GM21717 (cell line): ENCODE data around the gene PCDH10.

Source experiments
- ATAC-seq: cut with Tn5 transposase; IDR thresholded peaks from one replicate; pipeline ENCODE4 v1.9.1; 2021; ENCODE audit warnings: mild to moderate bottlenecking, moderate library complexity; ENCODE audit not compliant: unreplicated experiment

Gene PCDH10

DNA sequence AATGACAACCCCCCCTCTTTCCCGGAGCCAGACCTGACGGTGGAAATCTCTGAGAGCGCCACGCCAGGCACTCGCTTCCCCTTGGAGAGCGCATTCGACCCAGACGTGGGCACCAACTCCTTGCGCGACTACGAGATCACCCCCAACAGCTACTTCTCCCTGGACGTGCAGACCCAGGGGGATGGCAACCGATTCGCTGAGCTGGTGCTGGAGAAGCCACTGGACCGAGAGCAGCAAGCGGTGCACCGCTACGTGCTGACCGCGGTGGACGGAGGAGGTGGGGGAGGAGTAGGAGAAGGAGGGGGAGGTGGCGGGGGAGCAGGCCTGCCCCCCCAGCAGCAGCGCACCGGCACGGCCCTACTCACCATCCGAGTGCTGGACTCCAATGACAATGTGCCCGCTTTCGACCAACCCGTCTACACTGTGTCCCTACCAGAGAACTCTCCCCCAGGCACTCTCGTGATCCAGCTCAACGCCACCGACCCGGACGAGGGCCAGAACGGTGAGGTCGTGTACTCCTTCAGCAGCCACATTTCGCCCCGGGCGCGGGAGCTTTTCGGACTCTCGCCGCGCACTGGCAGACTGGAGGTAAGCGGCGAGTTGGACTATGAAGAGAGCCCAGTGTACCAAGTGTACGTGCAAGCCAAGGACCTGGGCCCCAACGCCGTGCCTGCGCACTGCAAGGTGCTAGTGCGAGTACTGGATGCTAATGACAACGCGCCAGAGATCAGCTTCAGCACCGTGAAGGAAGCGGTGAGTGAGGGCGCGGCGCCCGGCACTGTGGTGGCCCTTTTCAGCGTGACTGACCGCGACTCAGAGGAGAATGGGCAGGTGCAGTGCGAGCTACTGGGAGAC lies 1.6 kb downstream of the PCDH10 start:
- ATAC-seq, result no peak

DNA sequence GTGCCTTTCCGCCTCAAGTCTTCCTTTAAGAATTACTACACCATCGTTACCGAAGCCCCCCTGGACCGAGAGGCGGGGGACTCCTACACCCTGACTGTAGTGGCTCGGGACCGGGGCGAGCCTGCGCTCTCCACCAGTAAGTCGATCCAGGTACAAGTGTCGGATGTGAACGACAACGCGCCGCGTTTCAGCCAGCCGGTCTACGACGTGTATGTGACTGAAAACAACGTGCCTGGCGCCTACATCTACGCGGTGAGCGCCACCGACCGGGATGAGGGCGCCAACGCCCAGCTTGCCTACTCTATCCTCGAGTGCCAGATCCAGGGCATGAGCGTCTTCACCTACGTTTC lies 2.2 kb downstream of the PCDH10 start:
- ATAC-seq, result no peak

DNA sequence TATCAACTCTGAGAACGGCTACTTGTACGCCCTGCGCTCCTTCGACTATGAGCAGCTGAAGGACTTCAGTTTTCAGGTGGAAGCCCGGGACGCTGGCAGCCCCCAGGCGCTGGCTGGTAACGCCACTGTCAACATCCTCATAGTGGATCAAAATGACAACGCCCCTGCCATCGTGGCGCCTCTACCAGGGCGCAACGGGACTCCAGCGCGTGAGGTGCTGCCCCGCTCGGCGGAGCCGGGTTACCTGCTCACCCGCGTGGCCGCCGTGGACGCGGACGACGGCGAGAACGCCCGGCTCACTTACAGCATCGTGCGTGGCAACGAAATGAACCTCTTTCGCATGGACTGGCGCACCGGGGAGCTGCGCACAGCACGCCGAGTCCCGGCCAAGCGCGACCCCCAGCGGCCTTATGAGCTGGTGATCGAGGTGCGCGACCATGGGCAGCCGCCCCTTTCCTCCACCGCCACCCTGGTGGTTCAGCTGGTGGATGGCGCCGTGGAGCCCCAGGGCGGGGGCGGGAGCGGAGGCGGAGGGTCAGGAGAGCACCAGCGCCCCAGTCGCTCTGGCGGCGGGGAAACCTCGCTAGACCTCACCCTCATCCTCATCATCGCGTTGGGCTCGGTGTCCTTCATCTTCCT lies 2.7 kb downstream of the PCDH10 start:
- ATAC-seq, result no peak

DNA sequence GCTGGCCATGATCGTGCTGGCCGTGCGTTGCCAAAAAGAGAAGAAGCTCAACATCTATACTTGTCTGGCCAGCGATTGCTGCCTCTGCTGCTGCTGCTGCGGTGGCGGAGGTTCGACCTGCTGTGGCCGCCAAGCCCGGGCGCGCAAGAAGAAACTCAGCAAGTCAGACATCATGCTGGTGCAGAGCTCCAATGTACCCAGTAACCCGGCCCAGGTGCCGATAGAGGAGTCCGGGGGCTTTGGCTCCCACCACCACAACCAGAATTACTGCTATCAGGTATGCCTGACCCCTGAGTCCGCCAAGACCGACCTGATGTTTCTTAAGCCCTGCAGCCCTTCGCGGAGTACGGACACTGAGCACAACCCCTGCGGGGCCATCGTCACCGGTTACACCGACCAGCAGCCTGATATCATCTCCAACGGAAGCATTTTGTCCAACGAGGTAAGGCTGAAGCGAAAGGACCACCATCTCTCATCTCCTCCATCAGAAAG lies 3.3 kb downstream of the PCDH10 start:
- no peak for ATAC-seq

DNA sequence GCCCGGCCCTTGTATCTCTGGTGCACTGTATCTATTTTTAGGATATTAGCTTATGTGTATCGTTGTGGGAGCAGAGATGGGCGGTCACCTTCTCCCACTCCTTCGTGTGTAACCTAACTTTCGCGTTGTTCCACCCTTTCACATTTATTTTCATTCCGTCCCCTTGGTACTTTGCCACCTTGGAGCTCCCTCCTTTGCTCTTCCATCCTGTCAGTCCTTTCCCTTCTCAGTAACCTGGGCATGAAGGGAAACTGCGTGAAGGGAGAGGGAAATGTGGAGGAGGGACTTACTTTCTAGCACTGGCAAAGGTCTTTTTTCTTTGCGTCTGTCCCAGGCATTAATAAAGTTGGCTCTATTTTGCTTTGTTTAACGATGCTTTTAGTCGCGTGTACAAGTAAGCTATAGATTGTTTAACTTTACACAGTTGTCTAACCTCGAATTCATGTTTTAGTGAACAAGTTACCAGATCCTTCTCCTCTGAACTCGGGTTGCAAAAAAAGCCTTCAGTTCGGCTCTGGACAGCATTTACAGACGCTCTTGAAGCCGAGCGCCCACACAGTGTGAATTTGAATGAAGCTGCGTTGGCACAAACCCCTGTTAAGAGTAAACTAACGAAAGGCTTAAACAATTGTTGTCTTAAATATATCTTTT lies 3.9 kb downstream of the PCDH10 start:
- no peak for ATAC-seq

DNA sequence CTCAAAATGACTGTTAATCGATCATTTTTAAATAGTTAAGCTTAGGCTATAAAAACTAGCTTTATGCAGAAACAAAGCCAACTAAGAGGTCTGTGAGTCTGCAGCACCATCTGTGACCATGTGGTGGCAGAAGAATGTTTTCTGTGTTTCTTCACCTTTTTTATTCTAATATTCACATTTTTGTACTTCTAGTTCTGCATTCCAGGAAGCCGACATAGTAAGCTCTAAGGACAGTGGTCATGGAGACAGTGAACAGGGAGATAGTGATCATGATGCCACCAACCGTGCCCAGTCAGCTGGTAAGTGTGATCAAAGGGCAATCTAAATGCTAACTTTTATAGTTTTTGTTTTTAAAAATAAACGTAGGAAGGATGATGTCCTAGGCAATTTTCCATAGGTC lies 5.6 kb downstream of the PCDH10 start:
- no peak for ATAC-seq

DNA sequence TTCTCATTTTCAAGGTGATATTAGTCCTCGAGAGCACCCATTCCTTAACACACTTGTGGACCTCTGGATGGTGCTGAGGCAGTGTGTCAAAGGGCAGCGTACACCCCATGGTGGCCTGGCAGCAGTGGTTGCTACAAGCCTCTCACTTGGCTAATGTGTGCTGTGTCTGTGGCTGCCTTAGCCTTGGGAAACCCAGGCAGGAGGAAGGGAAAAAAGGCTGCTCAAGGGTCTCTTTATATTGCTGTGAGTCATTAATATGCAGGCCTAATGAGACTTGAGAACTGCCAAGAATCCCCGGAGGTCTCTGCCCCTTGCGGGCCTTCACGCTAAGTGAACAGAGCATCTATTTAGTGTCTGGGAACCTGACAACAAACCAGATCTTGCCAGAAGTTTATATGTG lies 7.0 kb downstream of the PCDH10 start:
- ATAC-seq, result no peak

DNA sequence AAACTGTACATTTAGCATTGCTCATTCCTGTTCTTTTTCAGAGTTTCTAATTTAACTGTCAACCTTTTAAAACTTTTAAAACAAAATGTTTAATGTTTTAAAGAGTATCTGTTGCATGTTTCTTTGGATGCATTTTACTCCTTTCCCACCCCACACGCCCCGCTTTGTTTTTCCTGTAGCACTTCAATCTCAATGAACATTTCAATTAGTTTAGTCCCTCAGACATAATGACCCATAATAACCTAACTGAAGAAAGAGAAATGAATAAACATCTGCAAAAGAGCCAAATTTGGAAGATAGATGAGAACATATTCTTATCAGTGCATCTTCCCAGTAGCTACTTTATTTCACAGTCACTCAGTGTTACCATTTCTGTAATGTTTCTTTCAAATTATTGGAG lies 7.5 kb downstream of the PCDH10 start:
- ATAC-seq, result no peak

DNA sequence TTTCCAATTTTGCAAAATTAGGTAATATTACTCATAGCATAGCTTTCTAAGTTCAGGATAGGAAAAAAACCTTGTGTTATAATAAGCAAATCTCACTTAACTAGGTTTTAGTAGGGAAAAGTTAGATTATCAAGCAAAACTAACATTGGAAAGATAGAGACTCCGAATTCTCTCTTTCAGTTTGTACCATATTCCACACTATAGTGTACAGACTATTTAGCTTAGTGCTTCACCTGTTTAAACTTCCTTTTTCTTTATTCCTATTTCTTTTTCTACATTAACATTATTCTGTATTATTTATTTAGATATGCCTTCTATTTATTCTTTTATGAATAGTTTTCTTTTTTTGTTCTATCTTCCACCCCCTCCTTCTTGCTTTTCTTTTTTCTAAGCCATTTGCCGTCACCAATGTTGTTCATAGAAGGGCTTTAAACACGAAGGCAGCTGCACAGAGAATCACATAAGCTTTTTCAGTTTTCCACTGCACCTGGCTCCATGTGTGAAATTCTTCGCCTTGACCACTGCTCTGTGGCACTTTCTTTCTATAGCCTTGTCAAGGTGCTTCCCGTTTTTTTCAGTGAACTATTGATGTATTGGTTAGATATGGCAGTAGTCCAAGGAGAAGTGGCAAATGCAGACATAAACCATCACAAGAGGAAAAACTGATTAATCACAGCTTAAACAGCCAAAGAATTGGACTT lies 8.5 kb downstream of the PCDH10 start:
- ATAC-seq, result no peak

DNA sequence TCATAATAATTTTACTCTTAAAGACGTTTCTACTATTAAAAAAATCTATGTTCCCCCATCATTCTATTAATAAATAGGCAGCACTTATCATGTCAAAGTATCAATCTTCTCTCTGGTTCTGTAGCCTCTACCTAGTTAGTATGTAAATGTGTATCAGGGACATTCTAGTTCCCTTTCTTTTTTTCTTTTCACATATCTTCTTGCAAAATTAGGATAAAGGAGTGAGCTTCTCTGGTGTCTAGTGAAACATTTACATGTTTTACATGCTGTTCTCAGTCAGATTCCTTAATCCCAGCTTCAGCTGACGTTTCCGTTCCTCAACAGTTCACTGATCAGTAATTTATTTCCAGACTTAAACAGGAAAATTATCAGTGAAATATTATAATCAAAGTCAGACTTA lies 11.8 kb downstream of the PCDH10 start:
- ATAC-seq, result no peak

DNA sequence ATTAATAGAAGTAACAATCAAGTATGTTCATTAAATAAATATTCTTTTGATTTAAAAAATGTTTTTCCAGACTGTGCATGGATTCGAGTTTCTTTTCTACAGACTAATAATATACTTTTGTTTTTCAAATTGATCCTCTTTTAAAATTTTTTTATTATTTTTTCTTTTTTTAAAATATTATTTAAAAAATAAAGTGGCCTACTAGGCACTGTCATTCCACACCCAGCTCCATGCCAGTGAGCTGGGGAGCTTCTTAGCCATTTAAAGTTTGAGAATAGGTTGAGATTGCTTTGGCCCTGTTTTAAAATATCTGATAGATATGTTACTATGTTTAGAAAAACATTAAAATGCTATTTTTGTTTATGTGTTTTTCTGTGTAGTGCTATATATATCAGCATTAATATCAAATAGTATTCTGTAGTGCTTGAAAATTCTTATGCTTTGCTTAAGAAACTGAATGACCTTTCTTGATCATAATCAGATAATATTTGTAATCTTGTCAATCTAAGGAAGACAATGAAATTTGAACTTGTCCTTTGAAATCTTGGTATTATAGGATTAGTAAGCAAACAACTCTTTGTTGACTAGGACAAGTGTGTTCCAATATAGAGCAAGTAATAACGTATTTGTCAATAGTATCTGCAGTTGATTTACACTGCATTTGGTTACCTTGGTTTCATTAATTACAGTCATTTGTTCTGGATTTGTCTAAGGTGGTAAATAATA lies 12.6 kb downstream of the PCDH10 start:
- no peak for ATAC-seq

DNA sequence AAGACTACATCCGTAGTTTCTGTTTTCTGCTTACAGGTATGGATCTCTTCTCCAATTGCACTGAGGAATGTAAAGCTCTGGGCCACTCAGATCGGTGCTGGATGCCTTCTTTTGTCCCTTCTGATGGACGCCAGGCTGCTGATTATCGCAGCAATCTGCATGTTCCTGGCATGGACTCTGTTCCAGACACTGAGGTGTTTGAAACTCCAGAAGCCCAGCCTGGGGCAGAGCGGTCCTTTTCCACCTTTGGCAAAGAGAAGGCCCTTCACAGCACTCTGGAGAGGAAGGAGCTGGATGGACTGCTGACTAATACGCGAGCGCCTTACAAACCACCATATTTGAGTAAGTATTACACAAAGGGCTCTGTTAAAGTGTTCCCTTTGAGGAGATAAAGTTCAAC lies 13.8 kb downstream of the PCDH10 start:
- no peak for ATAC-seq

DNA sequence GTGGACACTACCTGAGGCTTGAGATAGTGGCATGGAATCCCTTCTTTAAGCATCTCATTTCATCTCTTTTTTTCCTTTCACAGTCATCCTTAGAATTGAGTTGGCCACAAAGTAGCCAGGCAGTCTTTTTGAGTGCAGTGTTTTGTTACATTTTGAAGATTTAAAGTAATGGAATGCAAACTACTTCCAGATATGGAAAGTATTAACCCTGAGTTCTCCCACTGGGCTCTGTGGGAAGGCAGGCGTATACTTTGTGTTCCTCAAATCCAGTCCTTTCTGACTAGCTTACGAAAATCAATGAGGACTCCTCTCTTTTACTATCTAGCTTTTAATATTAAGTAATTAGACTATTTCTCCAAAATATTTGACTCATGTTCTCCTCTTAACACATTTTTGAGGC lies 29.9 kb downstream of the PCDH10 start:
- ATAC-seq, result no peak

DNA sequence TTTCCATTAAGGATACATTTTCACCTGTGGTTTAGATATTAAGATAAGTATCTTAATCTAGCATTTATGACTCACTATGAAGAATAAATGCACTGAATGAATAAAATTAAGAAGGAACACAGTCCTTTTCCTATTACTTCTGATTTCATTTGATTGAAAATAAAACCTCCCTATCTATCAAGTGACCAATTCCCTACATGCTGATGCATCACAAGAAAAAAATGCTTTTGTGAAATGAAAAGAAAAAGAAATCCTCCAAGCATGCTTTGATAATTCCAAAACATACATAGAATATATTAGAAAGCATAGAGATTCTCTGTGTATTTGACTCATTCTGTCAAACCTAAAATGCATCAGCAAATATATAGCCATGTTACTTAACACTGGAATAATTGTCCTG lies 37.1 kb downstream of the PCDH10 start:
- no peak for ATAC-seq

DNA sequence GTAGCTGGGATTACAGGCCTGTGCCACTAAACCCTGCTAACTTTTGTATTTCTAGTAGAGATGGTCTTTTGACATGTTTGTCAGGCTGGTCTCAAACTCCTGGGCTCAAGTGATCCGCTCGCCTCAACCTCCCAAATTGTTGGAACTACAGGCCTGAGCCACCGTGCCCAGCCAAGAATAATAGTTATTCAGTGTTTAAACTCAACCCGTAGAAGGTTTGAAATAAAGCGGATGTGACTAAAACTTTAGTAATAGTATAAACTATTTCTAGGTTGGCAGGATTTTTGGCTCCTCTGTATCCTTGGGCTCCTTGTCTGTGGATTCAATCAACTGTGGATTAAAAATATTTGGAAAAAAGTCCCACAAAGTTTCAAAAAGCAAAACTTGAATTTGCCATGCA lies 37.8 kb downstream of the PCDH10 start:
- ATAC-seq, result no peak

DNA sequence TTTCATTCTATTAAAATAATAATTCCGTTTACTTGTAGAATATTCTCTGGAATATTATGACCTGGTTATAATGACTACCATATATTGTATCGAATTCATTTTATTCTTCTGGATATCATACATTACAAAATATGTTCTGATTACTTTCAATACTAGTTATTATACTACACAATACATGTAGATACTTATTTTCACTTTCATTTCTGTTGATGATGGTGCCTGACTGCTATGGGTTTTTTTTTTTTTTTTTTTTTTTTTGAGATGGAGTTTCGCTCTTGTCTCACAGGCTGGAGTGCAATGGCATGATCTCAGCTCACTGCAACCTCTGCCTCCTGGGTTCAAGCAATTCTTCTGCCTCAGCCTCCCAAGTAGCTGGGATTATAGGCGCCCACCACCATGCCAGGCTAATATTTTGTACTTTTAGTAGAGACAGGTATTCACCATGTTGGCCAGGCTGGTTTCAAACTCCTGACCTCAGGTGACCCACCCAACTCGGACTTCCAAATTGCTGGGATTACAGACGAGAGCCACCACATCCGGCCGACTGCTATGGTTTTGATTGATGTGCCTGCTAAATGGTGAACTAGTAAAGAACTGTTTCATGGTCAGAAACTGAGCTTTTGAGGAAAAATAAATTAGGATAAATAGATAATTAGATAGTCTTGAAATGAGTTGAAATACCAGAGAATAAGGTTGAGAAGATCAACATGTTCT lies 39.5 kb downstream of the PCDH10 start:
- ATAC-seq, result peak; percentile 94

DNA sequence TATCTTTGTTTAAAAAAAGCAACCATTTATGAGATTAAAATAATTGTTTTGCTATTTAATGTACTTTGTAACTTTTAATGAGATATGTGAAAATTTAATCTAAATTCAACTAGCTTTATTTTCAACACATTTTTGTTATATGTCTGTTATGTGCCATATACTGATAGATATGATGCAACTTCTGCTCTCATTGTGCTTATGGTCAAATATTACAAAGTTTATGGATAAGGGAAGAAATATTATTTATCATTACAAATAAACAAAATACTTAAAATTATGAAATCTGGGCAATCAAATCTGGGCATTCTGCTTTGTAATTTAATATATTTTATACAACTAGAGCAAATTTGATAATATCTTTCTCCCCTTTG lies 40.0 kb downstream of the PCDH10 start:
- ATAC-seq, result no peak

DNA sequence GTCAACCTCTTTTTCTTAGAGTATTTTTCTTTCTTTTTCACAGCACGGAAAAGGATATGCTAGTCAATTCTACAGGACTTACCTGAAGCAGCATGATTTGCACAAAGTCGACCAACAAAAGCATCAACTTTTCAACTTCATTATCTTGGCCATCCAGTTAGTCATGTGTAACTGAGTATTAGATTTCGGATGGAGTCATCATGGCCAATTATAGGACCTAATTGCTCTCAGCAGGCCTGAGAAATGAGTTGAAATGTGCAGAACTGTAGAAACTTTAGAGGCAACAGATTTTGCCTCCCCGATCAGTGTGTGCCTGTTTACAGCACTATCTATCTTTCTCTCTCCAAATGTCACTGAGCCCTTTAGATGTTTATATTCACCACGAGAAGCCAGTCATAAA lies 41.0 kb downstream of the PCDH10 start:
- no peak for ATAC-seq

DNA sequence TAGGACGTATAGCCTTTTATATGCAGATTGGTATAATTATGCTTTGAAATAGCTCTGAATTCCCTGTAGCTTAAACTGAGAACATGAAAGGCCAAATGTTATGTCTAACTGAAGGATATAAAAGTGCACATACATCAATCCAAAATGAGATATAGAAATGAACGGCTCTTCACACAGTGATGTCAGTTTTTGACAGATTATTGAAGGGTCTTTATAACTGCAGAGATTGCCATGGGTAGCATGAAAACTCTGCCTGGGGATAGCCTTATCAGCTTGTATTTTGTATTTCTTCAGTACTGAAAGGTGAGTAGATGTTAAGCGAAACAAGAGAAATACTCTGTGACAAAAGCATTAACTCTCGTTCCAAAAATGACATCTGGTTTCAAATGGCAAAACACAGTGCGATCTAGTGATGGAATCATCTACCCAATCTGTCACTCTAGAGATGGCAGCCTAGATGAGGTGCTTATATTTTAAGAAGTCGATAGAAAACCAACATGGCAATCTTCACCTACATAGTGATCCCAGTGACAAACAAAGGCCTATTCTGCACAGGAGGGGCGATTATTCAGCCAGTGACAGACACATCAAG lies 59.7 kb downstream of the PCDH10 start:
- ATAC-seq, result no peak

DNA sequence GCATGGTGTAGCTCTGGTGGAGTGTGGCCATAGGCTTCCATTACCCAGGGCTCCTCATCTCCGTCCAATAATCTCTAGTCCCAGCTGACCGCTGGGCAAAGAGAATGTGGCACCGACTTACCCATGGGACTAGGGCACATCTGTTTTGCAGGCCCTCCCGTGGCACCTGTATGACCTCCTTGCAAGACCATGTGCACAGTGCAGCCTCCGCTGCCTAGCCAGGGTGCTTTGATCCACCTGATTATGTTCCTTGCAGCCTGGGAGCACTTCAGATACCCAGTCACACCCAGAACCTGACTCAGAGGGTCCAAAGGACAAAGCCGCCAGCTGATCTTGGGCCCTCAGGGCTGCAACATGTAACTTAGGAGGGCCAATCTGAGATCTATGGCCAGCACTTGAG lies 84.8 kb downstream of the PCDH10 start:
- no peak for ATAC-seq
